Measurements from ENCODE around the gene PIEZO1. TPM values are rescaled to one million over a fixed set of nuclear protein-coding genes. Genes with fewer than 3 reads are reported as not detected.

Gene PIEZO1
- polyA plus RNA-seq, 2 of the 4 experiments (the other 2 are of a cell fraction), result 26.1 to 84.7 TPM

GRCh38 chr16:88780142-88781062 lies 4.6 kb downstream of the PIEZO1 start:
- no peak for TF ChIP-seq ESRRA (IDR thresholded peaks at IDR 0.05; ENCODE audit: borderline replicate concordance, low read length)
- TF ChIP-seq POLR2A (IDR thresholded peaks at IDR 0.05; ENCODE audit: low read length), result no peak
- TF ChIP-seq EHMT2 (IDR thresholded peaks at IDR 0.05; ENCODE audit: low read depth), result no peak
- TF ChIP-seq KDM1A (IDR thresholded peaks at IDR 0.05; ENCODE audit: low read depth), result no peak
- DNase-seq (ENCODE audit: low read depth in 1 of 2, low spot score in 1 of 2) (no peak), ATAC-seq (no peak), FAIRE-seq (no peak)
- ChIA-PET CTCF (interaction anchor here (1.0 to 1.7 kb wide), 7 partner anchors 8 to 32 kb away, joined by 3 to 6 read pairs (median 4); no protein-coding TSS in a partner anchor), POLR2A (no interaction called here)
- 84% methylated on average over 10 of the region's 13 CpGs for WGBS (ENCODE audit: missing lambda C conversion rate)
- peak overlapping the region in 1 of 2 experiments; percentile 71; a peak in 3 of 6 replicates for H3K27ac ChIP-seq
- H3K4me1 ChIP-seq, result peaks cover 44% of the 10 kb centered on the region
- peak overlapping the region; percentile 95 for H3K4me2 ChIP-seq
- H3K9me3 ChIP-seq, result no peaks in the 10 kb centered on the region
- H3K4me3 ChIP-seq, result no peak overlapping the region

DNA sequence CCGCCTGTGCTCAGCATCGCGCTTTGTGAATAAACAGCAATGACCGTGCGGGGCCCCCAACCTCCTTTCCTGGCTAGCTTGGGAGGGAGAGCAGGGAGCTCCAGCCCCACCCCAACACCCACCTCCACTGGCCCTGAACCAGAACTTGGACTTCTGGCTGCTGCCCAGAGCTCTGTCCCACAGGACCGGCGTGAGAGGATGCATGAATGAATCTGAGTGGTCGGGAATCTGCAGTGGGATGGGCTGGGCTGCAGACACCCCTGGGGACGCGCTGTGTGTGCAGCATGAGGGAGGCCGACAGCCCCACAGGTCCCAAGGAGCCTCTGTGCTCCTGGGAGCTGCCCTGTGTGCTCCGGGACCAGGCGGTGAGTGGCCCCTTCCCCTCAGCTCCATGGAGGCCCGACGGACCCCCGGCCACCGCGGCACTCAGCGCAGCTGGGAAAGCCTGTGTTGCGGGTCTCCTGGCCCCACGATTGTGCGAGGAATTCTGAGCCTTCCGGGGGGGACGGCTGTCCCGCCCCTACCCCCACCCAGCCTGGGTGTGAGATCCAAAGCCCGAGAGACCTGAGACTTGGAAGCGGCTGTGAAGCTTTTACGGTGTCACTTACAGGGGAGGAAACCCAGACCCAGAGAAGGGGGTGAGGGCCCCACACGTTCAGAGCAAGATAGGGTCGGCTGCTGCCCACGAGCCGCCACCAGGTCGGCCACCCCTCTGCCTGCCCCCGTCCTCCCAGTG lies 5.4 kb downstream of the PIEZO1 start:
- Histone ChIP-seq H3K27ac (peak overlapping the region in 1 of 2 experiments; percentile 71; a peak in 3 of 6 replicates), H3K4me1 (peaks cover 44% of the 10 kb centered on the region), H3K4me3 (no peak overlapping the region), H3K9me3 (no peaks in the 10 kb centered on the region), H3K4me2 (peak overlapping the region; percentile 47; the same call in 1 of the 3 replicates)
- no peak for FAIRE-seq
- WGBS (ENCODE audit: missing lambda C conversion rate), result 90% methylated on average over 29 of the region's 34 CpGs
- DNase-seq (ENCODE audit: low read depth in 1 of 2, low spot score in 1 of 2), result no peak
- ChIA-PET CTCF (interaction anchor here (0.7 to 1.7 kb wide), 4 partner anchors 10 to 317 kb away, joined by 3 to 6 read pairs (median 4); no protein-coding TSS in a partner anchor), POLR2A (no interaction called here)
- TF ChIP-seq BHLHE40 (IDR thresholded peaks at IDR 0.05; ENCODE audit: low read depth, low read length), result no peak
- no peak for TF ChIP-seq ZNF302 (CRISPR knock-in tag; IDR thresholded peaks at IDR 0.05)
- no peak for TF ChIP-seq FOSB (CRISPR knock-in tag; IDR thresholded peaks at IDR 0.05)
- TF ChIP-seq HOXA7 (CRISPR knock-in tag; IDR thresholded peaks at IDR 0.05), result no peak
- no peak for ATAC-seq

DNA sequence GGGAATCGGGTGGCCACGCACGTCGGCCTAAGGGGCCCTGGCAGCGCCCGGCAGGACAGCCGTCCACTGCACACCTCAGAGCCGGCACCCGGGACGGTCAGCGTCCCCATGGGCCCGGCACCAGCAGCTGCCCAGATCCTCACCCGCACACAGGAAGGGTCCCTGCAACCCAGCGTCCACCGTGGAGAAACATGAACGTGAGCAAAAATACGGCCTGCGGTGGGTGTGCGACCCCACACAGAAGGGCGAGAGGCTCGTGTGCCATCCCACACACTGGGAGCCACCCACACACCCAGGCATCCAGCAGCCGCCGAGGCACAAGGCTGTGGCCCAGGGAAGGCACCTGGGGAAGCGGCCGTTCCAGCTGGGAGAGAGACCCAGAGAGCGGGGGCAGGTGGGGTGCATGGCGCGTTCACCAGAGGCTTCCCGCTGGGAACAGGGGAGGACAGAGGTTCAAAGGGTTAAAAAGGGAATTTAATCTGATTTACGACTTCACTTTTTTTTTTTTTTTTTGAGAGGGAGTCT lies 6.4 kb downstream of the PIEZO1 start:
- ChIA-PET CTCF (interaction anchor here (0.7 to 1.7 kb wide), 4 partner anchors 16 to 318 kb away, joined by 3 to 5 read pairs (median 4); no protein-coding TSS in a partner anchor), POLR2A (no interaction called here)
- Histone ChIP-seq H3K27ac (no peak overlapping the region), H3K9me3 (no peaks in the 10 kb centered on the region), H3K4me3 (no peak overlapping the region), H3K4me1 (peaks cover 49% of the 10 kb centered on the region), H3K4me2 (no peak overlapping the region)
- no peak for DNase-seq (ENCODE audit: low read depth in 1 of 2, low spot score in 1 of 2)
- TF ChIP-seq ZC3H11A (IDR thresholded peaks at IDR 0.05) (no peak), ZFP36 (IDR thresholded peaks at IDR 0.05; ENCODE audit: borderline replicate concordance, partially characterized antibody) (no peak), FOSB (CRISPR knock-in tag; IDR thresholded peaks at IDR 0.05) (no peak), HOXA7 (CRISPR knock-in tag; IDR thresholded peaks at IDR 0.05) (no peak), ESRRA (IDR thresholded peaks at IDR 0.05; ENCODE audit: borderline replicate concordance, low read length) (no peak), RAD21 (conservative IDR thresholded peaks at IDR 0.05 in 1 of 2, IDR thresholded peaks at IDR 0.05 in 1 of 2) (no peak), CBX2 (IDR thresholded peaks at IDR 0.05; ENCODE audit: borderline replicate concordance, low read depth) (no peak), RFX5 (IDR thresholded peaks at IDR 0.05) (no peak), HDAC2 (IDR thresholded peaks at IDR 0.05) (no peak), MAX (IDR thresholded peaks at IDR 0.05) (no peak), MYC (IDR thresholded peaks at IDR 0.05; ENCODE audit: borderline replicate concordance, low read length) (no peak), HMGXB4 (CRISPR knock-in tag; IDR thresholded peaks at IDR 0.05; ENCODE audit: borderline replicate concordance) (no peak), E2F6 (IDR thresholded peaks at IDR 0.05; ENCODE audit: borderline replicate concordance, low read depth) (no peak)
- TF ChIP-seq, protein P1, sequence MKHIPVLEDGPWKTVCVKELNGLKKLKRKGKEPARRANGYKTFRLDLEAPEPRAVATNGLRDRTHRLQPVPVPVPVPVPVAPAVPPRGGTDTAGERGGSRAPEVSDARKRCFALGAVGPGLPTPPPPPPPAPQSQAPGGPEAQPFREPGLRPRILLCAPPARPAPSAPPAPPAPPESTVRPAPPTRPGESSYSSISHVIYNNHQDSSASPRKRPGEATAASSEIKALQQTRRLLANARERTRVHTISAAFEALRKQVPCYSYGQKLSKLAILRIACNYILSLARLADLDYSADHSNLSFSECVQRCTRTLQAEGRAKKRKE (CRISPR knock-in tag; IDR thresholded peaks at IDR 0.05; ENCODE audit: low read depth), result no peak
- FAIRE-seq, result no peak
- 93% methylated on average over 25 of the region's 30 CpGs for WGBS (ENCODE audit: missing lambda C conversion rate)
- no peak for ATAC-seq
